Measurements from ENCODE around the gene TCEAL9. TPM values are rescaled to one million over a fixed set of nuclear protein-coding genes. Genes with fewer than 3 reads are reported as not detected.

Gene TCEAL9
- total RNA-seq, 1 donor from 2014 or later: 45.4 TPM

- Histone ChIP-seq H3K36me3 (no peaks in the 10 kb centered on the region), H3K9me3 (no peaks in the 10 kb centered on the region), H3K4me3 (no peak overlapping the region), H3K27ac (no peak overlapping the region), H3K27me3 (no peaks in the 10 kb centered on the region), H3K4me1 (no peaks in the 10 kb centered on the region)
- ATAC-seq: no peak
- intact Hi-C loops (cut with DNase I): no loop called here
- TF ChIP-seq CTCF (IDR thresholded peaks at IDR 0.05): no peak
- DNase-seq: no peak
These were observed 51.5 kb downstream of the TCEAL9 start for GRCh38 chrX:103407776-103408175.

Other genes starting within 250 kb of the TCEAL9 start
- 36.1 TPM for gene BEX4, start 141.4 kb upstream of the TCEAL9 start, total RNA-seq
- gene TCEAL8, start 101.4 kb upstream of the TCEAL9 start, total RNA-seq: 42.9 TPM
- not detected for gene TCEAL5, start 79.8 kb upstream of the TCEAL9 start, total RNA-seq
- 16.9 TPM for gene BEX2, start 45.5 kb upstream of the TCEAL9 start, total RNA-seq
- gene TCEAL7, start 26.3 kb upstream of the TCEAL9 start, total RNA-seq: 2.6 TPM
- 124 TPM for gene BEX3, start 20.0 kb downstream of the TCEAL9 start, total RNA-seq
- gene RAB40A, start 163.0 kb downstream of the TCEAL9 start, total RNA-seq: 1.1 TPM
- gene TCEAL4, start 229.0 kb downstream of the TCEAL9 start, total RNA-seq: 92.3 TPM

Data from upper lobe of right lung (tissue), 1 donor.